GM21619 (cell line): ENCODE data around the gene NUP43.
"Not testable (repeated sequence)": the region's sequence is repeated elsewhere in the genome, so short reads cannot be mapped to it uniquely, and the experiment has no call there.

Experiments
- ATAC-seq: cut with Tn5 transposase; IDR thresholded peaks from one replicate; pipeline ENCODE4 v1.9.1; 2021; ENCODE audit not compliant: unreplicated experiment

Gene NUP43

GRCh38 chr6:149746147-149746946, at the start of gene NUP43:
NUP43 (minus strand) TSS chr6:149746529; CDS start chr6:149746495, 34 bp downstream.
- ATAC-seq: peak; percentile 53

GRCh38 chr6:149783551-149783950, 37.2 kb upstream of the NUP43 start:
- ATAC-seq: no peak

- ATAC-seq: no peak
Observed at GRCh38 chr6:149782337-149782736, 36.0 kb upstream of the NUP43 start.

- ATAC-seq: no peak
Observed at GRCh38 chr6:149781715-149782114, 35.4 kb upstream of the NUP43 start.

GRCh38 chr6:149779644-149779963, 33.3 kb upstream of the NUP43 start:
- ATAC-seq: no peak

- no peak for ATAC-seq
Observed at GRCh38 chr6:149777624-149778023, 31.3 kb upstream of the NUP43 start.

GRCh38 chr6:149771925-149772324, 25.6 kb upstream of the NUP43 start:
- no peak for ATAC-seq

GRCh38 chr6:149771185-149771584, 24.9 kb upstream of the NUP43 start:
- no peak for ATAC-seq

GRCh38 chr6:149769676-149770075, 23.3 kb upstream of the NUP43 start:
- ATAC-seq: no peak

- ATAC-seq: no peak
Observed at GRCh38 chr6:149766156-149766769, 19.9 kb upstream of the NUP43 start.

- no peak for ATAC-seq
Observed at GRCh38 chr6:149763866-149764265, 17.5 kb upstream of the NUP43 start.

- peak; percentile 97 for ATAC-seq
Observed at GRCh38 chr6:149761438-149761837, 15.1 kb upstream of the NUP43 start.

GRCh38 chr6:149756261-149756636, 9.9 kb upstream of the NUP43 start:
- ATAC-seq: no peak

- peak; percentile 67 for ATAC-seq
Observed at GRCh38 chr6:149755300-149756260, 9.3 kb upstream of the NUP43 start.

- no peak for ATAC-seq
Observed at GRCh38 chr6:149754548-149754947, 8.2 kb upstream of the NUP43 start.

GRCh38 chr6:149753374-149753637, 7.0 kb upstream of the NUP43 start:
- not testable (repeated sequence) for ATAC-seq

GRCh38 chr6:149752600-149753373, 6.5 kb upstream of the NUP43 start:
- ATAC-seq: no peak

- ATAC-seq: not testable (repeated sequence)
Observed at GRCh38 chr6:149751920-149752319, 5.6 kb upstream of the NUP43 start.

- no peak for ATAC-seq
Observed at GRCh38 chr6:149751239-149751638, 4.9 kb upstream of the NUP43 start.

- peak; percentile 40 for ATAC-seq
Observed at GRCh38 chr6:149750136-149750609, 3.8 kb upstream of the NUP43 start.

GRCh38 chr6:149749594-149750135, 3.3 kb upstream of the NUP43 start, which contains the start of gene PCMT1:
PCMT1 (plus strand) TSS chr6:149749741; CDS start chr6:149749902, 161 bp downstream.
- ATAC-seq: peak; percentile 74
